ENCODE measurements around the gene NR6A1. TPM values are rescaled to one million over a fixed set of nuclear protein-coding genes. Genes with fewer than 3 reads are reported as not detected.

The NR6A1 gene
- total and polyA plus RNA-seq, 2 of the 13 experiments (the other 11 are each of a cell fraction or from before 2014, with no cell fraction given) = 28.1 to 31.5 TPM

DNA sequence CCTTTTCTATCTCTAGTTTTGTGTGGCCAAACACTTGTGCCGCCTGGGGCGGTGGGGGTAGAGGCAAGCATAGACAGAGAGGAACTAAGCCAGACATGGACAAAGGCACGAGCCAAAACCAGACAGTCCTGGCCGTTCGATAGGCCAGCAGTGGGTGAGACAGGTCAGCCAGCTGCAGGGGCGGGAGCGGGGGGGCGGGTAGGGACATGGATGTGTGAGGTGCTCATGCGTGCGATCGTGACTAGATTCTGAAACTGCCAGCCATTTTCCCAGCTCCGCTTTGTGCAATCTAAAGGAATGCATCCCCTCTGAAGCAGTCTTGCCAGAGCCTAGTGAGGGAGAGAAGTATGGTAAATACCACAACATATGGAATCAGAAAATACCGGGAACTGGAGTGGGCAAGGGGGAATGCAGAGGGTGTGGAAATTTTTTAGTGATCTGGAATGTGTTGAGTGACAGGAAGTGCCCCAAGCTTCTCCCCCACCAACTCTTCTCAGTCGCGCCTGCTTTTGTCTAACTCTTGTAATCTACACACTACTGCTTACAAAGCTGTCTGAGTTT is 111.9 kb downstream of the NR6A1 start (continued):
- TF ChIP-seq NR1H2 (CRISPR knock-in tag; IDR thresholded peaks at IDR 0.05; ENCODE audit: borderline replicate concordance, low read depth) (no peak), PCBP1 (IDR thresholded peaks at IDR 0.05; ENCODE audit: borderline replicate concordance, low read depth, low read length) (no peak), ZNF10 (CRISPR knock-in tag; IDR thresholded peaks at IDR 0.05; ENCODE audit: borderline replicate concordance, low read depth) (no peak), FOXK2 (IDR thresholded peaks at IDR 0.05) (0 out of 2 replicates have a peak, but pooled peaks have one; percentile 50), HDAC1 (CRISPR knock-in tag; IDR thresholded peaks at IDR 0.05) (peak; percentile 62; the same call in 1 of the 2 replicates), PITX1 (CRISPR knock-in tag; IDR thresholded peaks at IDR 0.05) (0 out of 2 replicates have a peak, but pooled peaks have one; percentile 52), ZNF792 (CRISPR knock-in tag; IDR thresholded peaks at IDR 0.05) (peak; percentile 39; the same call in 1 of the 2 replicates), TOE1 (CRISPR knock-in tag; IDR thresholded peaks at IDR 0.05) (no peak), NPAS2 (CRISPR knock-in tag; IDR thresholded peaks at IDR 0.05; ENCODE audit: borderline replicate concordance) (no peak), HMG20A (CRISPR knock-in tag; IDR thresholded peaks at IDR 0.05; ENCODE audit: borderline replicate concordance) (no peak; the same call in 1 of the 2 replicates), PBX2 (CRISPR knock-in tag; IDR thresholded peaks at IDR 0.05) (peak; percentile 47; the same call in 1 of the 2 replicates), PHF21A (CRISPR knock-in tag; IDR thresholded peaks at IDR 0.05) (peak; percentile 56; the same call in 1 of the 2 replicates), ZNF747 (CRISPR knock-in tag; IDR thresholded peaks at IDR 0.05; ENCODE audit: borderline replicate concordance) (0 out of 2 replicates have a peak, but pooled peaks have one; percentile 23), CSRNP1 (CRISPR knock-in tag; IDR thresholded peaks at IDR 0.05) (peak; percentile 49; the same call in 1 of the 2 replicates), ATF4 (CRISPR knock-in tag; IDR thresholded peaks at IDR 0.05) (0 out of 4 replicates have a peak, but pooled peaks of 1 of the 2 experiments have one; percentile 23), TP53 (CRISPR knock-in tag; conservative IDR thresholded peaks at IDR 0.05) (peak; percentile 59; the same call in 1 of the 2 replicates), NR2F2 (IDR thresholded peaks at IDR 0.05; ENCODE audit: borderline replicate concordance, low read depth) (peak; percentile 66; the same call in 1 of the 2 replicates), RXRB (CRISPR knock-in tag; IDR thresholded peaks at IDR 0.05; ENCODE audit: borderline replicate concordance) (peak; percentile 45; the same call in 1 of the 2 replicates), ZNF281 (CRISPR knock-in tag; IDR thresholded peaks at IDR 0.05; ENCODE audit: borderline replicate concordance) (peak; percentile 40), NKX3-1 (CRISPR knock-in tag; IDR thresholded peaks at IDR 0.05) (0 out of 2 replicates have a peak, but pooled peaks have one; percentile 23), TBX2 (CRISPR knock-in tag; IDR thresholded peaks at IDR 0.05; ENCODE audit: borderline replicate concordance) (peak; percentile 86)
- TF ChIP-seq, protein P1, sequence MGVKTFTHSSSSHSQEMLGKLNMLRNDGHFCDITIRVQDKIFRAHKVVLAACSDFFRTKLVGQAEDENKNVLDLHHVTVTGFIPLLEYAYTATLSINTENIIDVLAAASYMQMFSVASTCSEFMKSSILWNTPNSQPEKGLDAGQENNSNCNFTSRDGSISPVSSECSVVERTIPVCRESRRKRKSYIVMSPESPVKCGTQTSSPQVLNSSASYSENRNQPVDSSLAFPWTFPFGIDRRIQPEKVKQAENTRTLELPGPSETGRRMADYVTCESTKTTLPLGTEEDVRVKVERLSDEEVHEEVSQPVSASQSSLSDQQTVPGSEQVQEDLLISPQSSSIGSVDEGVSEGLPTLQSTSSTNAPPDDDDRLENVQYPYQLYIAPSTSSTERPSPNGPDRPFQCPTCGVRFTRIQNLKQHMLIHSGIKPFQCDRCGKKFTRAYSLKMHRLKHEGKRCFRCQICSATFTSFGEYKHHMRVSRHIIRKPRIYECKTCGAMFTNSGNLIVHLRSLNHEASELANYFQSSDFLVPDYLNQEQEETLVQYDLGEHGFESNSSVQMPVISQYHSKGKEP (CRISPR knock-in tag; IDR thresholded peaks at IDR 0.05) = no peak
